GM19023 (cell line): ENCODE data around the gene SLC15A1.

Source experiments
- ATAC-seq: cut with Tn5 transposase; IDR thresholded peaks from one replicate; pipeline ENCODE4 v1.9.1; 2021; ENCODE audit warnings: mild to moderate bottlenecking, moderate library complexity; ENCODE audit not compliant: unreplicated experiment

Gene SLC15A1

GRCh38 chr13:98707281-98707999 lies 45.0 kb downstream of the SLC15A1 start:
- ATAC-seq = no peak

GRCh38 chr13:98706446-98707110 lies 45.9 kb downstream of the SLC15A1 start:
- ATAC-seq = no peak

- no peak for ATAC-seq
Measured at GRCh38 chr13:98697791-98698190, 54.7 kb downstream of the SLC15A1 start.

- no peak for ATAC-seq
Measured at GRCh38 chr13:98693756-98694155, 58.7 kb downstream of the SLC15A1 start.

- no peak for ATAC-seq
Measured at GRCh38 chr13:98691360-98691759, 61.1 kb downstream of the SLC15A1 start.

GRCh38 chr13:98690348-98691022 lies 62.0 kb downstream of the SLC15A1 start:
- no peak for ATAC-seq

GRCh38 chr13:98689347-98689968 lies 63.0 kb downstream of the SLC15A1 start:
- ATAC-seq = no peak

GRCh38 chr13:98688373-98688772 lies 64.1 kb downstream of the SLC15A1 start:
- ATAC-seq = no peak

GRCh38 chr13:98687319-98687718 lies 65.2 kb downstream of the SLC15A1 start:
- ATAC-seq = no peak

GRCh38 chr13:98686270-98686669 lies 66.2 kb downstream of the SLC15A1 start:
- ATAC-seq = no peak

- ATAC-seq = no peak
Measured at GRCh38 chr13:98685146-98685545, 67.3 kb downstream of the SLC15A1 start.

GRCh38 chr13:98681049-98681448 lies 71.4 kb downstream of the SLC15A1 start:
- no peak for ATAC-seq

- no peak for ATAC-seq
Measured at GRCh38 chr13:98678741-98679140, 73.7 kb downstream of the SLC15A1 start.

GRCh38 chr13:98677398-98677797 lies 75.1 kb downstream of the SLC15A1 start:
- ATAC-seq = no peak

- ATAC-seq = no peak
Measured at GRCh38 chr13:98676239-98676638, 76.2 kb downstream of the SLC15A1 start.

- no peak for ATAC-seq
Measured at GRCh38 chr13:98675837-98676236, 76.6 kb downstream of the SLC15A1 start.

GRCh38 chr13:98675066-98675465 lies 77.4 kb downstream of the SLC15A1 start:
- no peak for ATAC-seq

GRCh38 chr13:98672947-98673613 lies 79.4 kb downstream of the SLC15A1 start:
- no peak for ATAC-seq

GRCh38 chr13:98668155-98668554 lies 84.3 kb downstream of the SLC15A1 start:
- no peak for ATAC-seq

- ATAC-seq = no peak
Measured at GRCh38 chr13:98665638-98665995, 86.9 kb downstream of the SLC15A1 start.
